ENCODE results near the gene ZNF789.

- TF ChIP-seq POLR2AphosphoS5 (IDR thresholded peaks at IDR 0.05) = no peak
- TF ChIP-seq, protein P1, sequence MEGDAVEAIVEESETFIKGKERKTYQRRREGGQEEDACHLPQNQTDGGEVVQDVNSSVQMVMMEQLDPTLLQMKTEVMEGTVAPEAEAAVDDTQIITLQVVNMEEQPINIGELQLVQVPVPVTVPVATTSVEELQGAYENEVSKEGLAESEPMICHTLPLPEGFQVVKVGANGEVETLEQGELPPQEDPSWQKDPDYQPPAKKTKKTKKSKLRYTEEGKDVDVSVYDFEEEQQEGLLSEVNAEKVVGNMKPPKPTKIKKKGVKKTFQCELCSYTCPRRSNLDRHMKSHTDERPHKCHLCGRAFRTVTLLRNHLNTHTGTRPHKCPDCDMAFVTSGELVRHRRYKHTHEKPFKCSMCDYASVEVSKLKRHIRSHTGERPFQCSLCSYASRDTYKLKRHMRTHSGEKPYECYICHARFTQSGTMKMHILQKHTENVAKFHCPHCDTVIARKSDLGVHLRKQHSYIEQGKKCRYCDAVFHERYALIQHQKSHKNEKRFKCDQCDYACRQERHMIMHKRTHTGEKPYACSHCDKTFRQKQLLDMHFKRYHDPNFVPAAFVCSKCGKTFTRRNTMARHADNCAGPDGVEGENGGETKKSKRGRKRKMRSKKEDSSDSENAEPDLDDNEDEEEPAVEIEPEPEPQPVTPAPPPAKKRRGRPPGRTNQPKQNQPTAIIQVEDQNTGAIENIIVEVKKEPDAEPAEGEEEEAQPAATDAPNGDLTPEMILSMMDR (IDR thresholded peaks at IDR 0.05) = no peak
Observed at GRCh38 chr7:99476107-99476506, 3.4 kb downstream of the ZNF789 start.

All from suprapubic skin (tissue), 3 donors.